Naive thymus-derived CD8-positive, alpha-beta T cell (primary cell): ENCODE measurements around the gene OAT. TPM values are rescaled to one million over a fixed set of nuclear protein-coding genes. Genes with fewer than 3 reads are reported as not detected.

ENCODE experiments used
- ATAC-seq, 2 donors: fragments of 150-1000 bp; cut with Tn5 transposase in 1 of 2; sonication (Bioruptor Pico), chemical (Tn5 transposase) in 1 of 2; 1 replicate in 1 of 2; 2 replicates in 1 of 2; pipeline ENCODE4 v1.10.0; 2021; ENCODE audit warnings: mild to moderate bottlenecking in 2 of 2, moderate library complexity in 2 of 2
- POLR2A ChIA-PET: fragments of 350-600 bp; sonication (Branson Sonifier 250); formaldehyde crosslinking; loops from one replicate; lab custom pipeline; 2021; ENCODE audit warnings: antibody characterized with exemption; lab: Charles Lee
- DNase-seq, 10 donors: peaks; one replicate each; pipeline versions ENCODE4 v3.0.0 to v3.0.0-alpha.2; 2020 to 2022
- H3K27ac Mint-ChIP-seq, 10 donors: one replicate each; pipeline ENCODE4 v1.8.0; 2020 to 2022; ENCODE audit warnings: mild to moderate bottlenecking in 10 of 10, mixed read lengths in 10 of 10, moderate library complexity in 4 of 10, inconsistent platforms in 1 of 10
- H3K27me3 Mint-ChIP-seq, 5 donors: one replicate each; pipeline ENCODE4 v1.8.0; 2021 to 2022; ENCODE audit warnings: mixed read lengths in 5 of 5
- H3K36me3 Mint-ChIP-seq, 3 donors: one replicate each; pipeline ENCODE4 v1.8.0; 2020 to 2022; ENCODE audit warnings: mixed read lengths in 3 of 3, mild to moderate bottlenecking in 2 of 3, inconsistent platforms in 1 of 3
- H3K4me1 Mint-ChIP-seq, 4 donors: one replicate each; pipeline ENCODE4 v1.8.0; 2021 to 2022; ENCODE audit warnings: mixed read lengths in 4 of 4
- H3K4me3 Mint-ChIP-seq, 10 donors: one replicate each; pipeline ENCODE4 v1.8.0; 2020 to 2022; ENCODE audit warnings: mild to moderate bottlenecking in 10 of 10, mixed read lengths in 10 of 10, moderate library complexity in 6 of 10, inconsistent platforms in 1 of 10
- H3K9me3 Mint-ChIP-seq, 9 donors: one replicate each; pipeline ENCODE4 v1.8.0; 2020 to 2022; ENCODE audit warnings: mixed read lengths in 9 of 9, mild to moderate bottlenecking in 3 of 9, inconsistent platforms in 1 of 9, moderate library complexity in 1 of 9
- polyA plus RNA-seq, 3 donors: library from polyadenylated mRNA; unstranded; fragments of 300-500 nt; fragmentation: Illumina TruSeq; gene quantifications; one replicate each; pipeline ENCODE4 v1.2.3, GENCODE V29; 2021
- total RNA-seq, 8 experiments: library from RNA in 2 of 8; stranded (reverse) in 2 of 8; gene quantifications; one replicate each; pipeline ENCODE4 v1.2.3 and lab custom pipeline; 2021 to 2026

OAT gene
- total and polyA plus RNA-seq, 5 experiments from 2014 or later: 47.1 to 91.5 (median 67.9) TPM

GRCh38 chr10:124354411-124355382, 64.0 kb downstream of the OAT start:
- H3K27ac Mint-ChIP-seq: peak overlapping the region; percentile 44 to 86 (median 80)
- peaks cover 7 to 13% (median 13%) of the 10 kb centered on the region in 4 donors for H3K4me1 Mint-ChIP-seq

GRCh38 chr10:124353896-124354295, 64.8 kb downstream of the OAT start:
- Mint-ChIP-seq H3K27ac (peak overlapping the region in 3 of 10 donors; percentile 33 to 76 (median 34)), H3K9me3 (peaks cover 0 to 8% (median 3%) of the 10 kb centered on the region in 9 donors), H3K27me3 (peaks cover 0 to 2% (median 0%) of the 10 kb centered on the region in 5 donors), H3K36me3 (peaks cover 0 to 9% (median 3%) of the 10 kb centered on the region in 3 donors), H3K4me3 (peak overlapping the region in 5 of 10 donors; percentile 79 to 90 (median 88)), H3K4me1 (peaks cover 7 to 13% (median 13%) of the 10 kb centered on the region in 4 donors)
- no peak for ATAC-seq
- POLR2A ChIA-PET: no interaction called here
- no peak for DNase-seq

More at GRCh38 chr10:124354411-124355382, 64.0 kb downstream of the OAT start:
- ATAC-seq: peak; percentile 76 to 93
- Mint-ChIP-seq H3K27me3 (peaks cover 0 to 1% (median 0%) of the 10 kb centered on the region in 5 donors), H3K36me3 (peaks cover 0 to 17% (median 5%) of the 10 kb centered on the region in 3 donors), H3K9me3 (peaks cover 3 to 16% (median 8%) of the 10 kb centered on the region in 9 donors), H3K4me3 (peak overlapping the region; percentile 79 to 90 (median 88))
- POLR2A ChIA-PET: interaction anchor here (0.7 kb wide), 1 partner anchor 1235 kb away, joined by 3 read pairs; no protein-coding TSS in a partner anchor
- DNase-seq: peak in 2 of 10 donors; percentile 17 to 30

GRCh38 chr10:124353091-124353815, 65.5 kb downstream of the OAT start:
- peak overlapping the region in 3 of 10 donors; percentile 67 to 82 (median 79) for H3K27ac Mint-ChIP-seq
- POLR2A ChIA-PET: no interaction called here
- H3K4me3 Mint-ChIP-seq: peak overlapping the region in 3 of 10 donors; percentile 10 to 56 (median 12)
- DNase-seq (no peak), ATAC-seq (no peak)
- H3K27me3 Mint-ChIP-seq: peaks cover 0 to 2% (median 0%) of the 10 kb centered on the region in 5 donors
- peaks cover 0 to 4% (median 3%) of the 10 kb centered on the region in 3 donors for H3K36me3 Mint-ChIP-seq
- H3K4me1 Mint-ChIP-seq: peaks cover 7 to 13% (median 13%) of the 10 kb centered on the region in 4 donors
- peaks cover 0 to 4% (median 0%) of the 10 kb centered on the region in 9 donors for H3K9me3 Mint-ChIP-seq

- Mint-ChIP-seq H3K36me3 (no peaks in the 10 kb centered on the region), H3K4me3 (no peak overlapping the region), H3K4me1 (peaks cover 7 to 13% (median 13%) of the 10 kb centered on the region in 4 donors), H3K27ac (no peak overlapping the region), H3K27me3 (peaks cover 0 to 2% (median 0%) of the 10 kb centered on the region in 5 donors), H3K9me3 (no peaks in the 10 kb centered on the region)
- no peak for DNase-seq
- POLR2A ChIA-PET: no interaction called here
- ATAC-seq: no peak
Measured at GRCh38 chr10:124351481-124352220, 67.1 kb downstream of the OAT start.

GRCh38 chr10:124350806-124351205, 67.9 kb downstream of the OAT start:
- Mint-ChIP-seq H3K9me3 (no peaks in the 10 kb centered on the region), H3K36me3 (no peaks in the 10 kb centered on the region), H3K4me1 (peaks cover 7 to 13% (median 13%) of the 10 kb centered on the region in 4 donors), H3K27ac (no peak overlapping the region), H3K27me3 (peaks cover 0 to 2% (median 0%) of the 10 kb centered on the region in 5 donors), H3K4me3 (no peak overlapping the region)
- no peak for ATAC-seq
- POLR2A ChIA-PET: no interaction called here
- DNase-seq: no peak

GRCh38 chr10:124349996-124350280, 68.8 kb downstream of the OAT start:
- no peaks in the 10 kb centered on the region for H3K36me3 Mint-ChIP-seq
- H3K4me3 Mint-ChIP-seq: no peak overlapping the region
- H3K4me1 Mint-ChIP-seq: peaks cover 6 to 11% (median 8%) of the 10 kb centered on the region in 4 donors
- ATAC-seq (no peak), DNase-seq (no peak)
- peaks cover 0 to 2% (median 0%) of the 10 kb centered on the region in 5 donors for H3K27me3 Mint-ChIP-seq
- no peak overlapping the region for H3K27ac Mint-ChIP-seq
- no peaks in the 10 kb centered on the region for H3K9me3 Mint-ChIP-seq
- POLR2A ChIA-PET: no interaction called here

- no peak for ATAC-seq
- Mint-ChIP-seq H3K36me3 (no peaks in the 10 kb centered on the region), H3K4me1 (peaks cover 3 to 6% (median 3%) of the 10 kb centered on the region in 4 donors), H3K27me3 (peaks cover 0 to 2% (median 0%) of the 10 kb centered on the region in 5 donors), H3K9me3 (no peaks in the 10 kb centered on the region), H3K4me3 (no peak overlapping the region), H3K27ac (peak overlapping the region in 1 of 10 donors; percentile 62)
- POLR2A ChIA-PET: no interaction called here
- DNase-seq: no peak
Measured at GRCh38 chr10:124349231-124349995, 69.3 kb downstream of the OAT start.

- Mint-ChIP-seq H3K27ac (no peak overlapping the region), H3K27me3 (peaks cover 0 to 2% (median 0%) of the 10 kb centered on the region in 5 donors), H3K9me3 (no peaks in the 10 kb centered on the region), H3K4me3 (no peak overlapping the region), H3K36me3 (no peaks in the 10 kb centered on the region), H3K4me1 (no peaks in the 10 kb centered on the region)
- DNase-seq: no peak
- no peak for ATAC-seq
- POLR2A ChIA-PET: no interaction called here
Measured at GRCh38 chr10:124348801-124349200, 69.9 kb downstream of the OAT start.

GRCh38 chr10:124347956-124348355, 70.8 kb downstream of the OAT start:
- DNase-seq (no peak), ATAC-seq (no peak)
- Mint-ChIP-seq H3K4me3 (no peak overlapping the region), H3K36me3 (no peaks in the 10 kb centered on the region), H3K9me3 (no peaks in the 10 kb centered on the region), H3K27ac (no peak overlapping the region), H3K4me1 (no peaks in the 10 kb centered on the region), H3K27me3 (peaks cover 0 to 2% (median 0%) of the 10 kb centered on the region in 5 donors)
- POLR2A ChIA-PET: no interaction called here
